Thymus (tissue), 11 donors: ENCODE data around the gene TMCO4. TPM values are rescaled to one million over a fixed set of nuclear protein-coding genes. Genes with fewer than 3 reads are reported as not detected.
A peak's percentile ranks its signal among the peaks of the same experiment; 100 is the strongest.

ENCODE experiments used
- DNase-seq, 9 donors: peaks; one replicate each; pipeline ENCODE4 v3.0.0-alpha.2; 2013; ENCODE audit warnings: low spot score in 9 of 9, low read depth in 6 of 9, missing footprints in 1 of 9
- H3K27ac ChIP-seq, 2 donors: one replicate each; pipeline ENCODE4 v1.5.1; 2013; ENCODE audit warnings: control low read depth in 1 of 2, low read depth in 1 of 2, low read length in 1 of 2, mild to moderate bottlenecking in 1 of 2, moderate library complexity in 1 of 2
- H3K27me3 ChIP-seq, 2 donors: one replicate each; pipeline ENCODE4 v1.5.1; 2013; ENCODE audit warnings: low read length in 1 of 2; ENCODE audit not compliant: control insufficient read depth in 2 of 2, insufficient read depth in 1 of 2
- H3K36me3 ChIP-seq, 2 donors: one replicate each; pipeline ENCODE4 v1.5.1; 2013; ENCODE audit warnings: low read length in 1 of 2, mild to moderate bottlenecking in 1 of 2, moderate library complexity in 1 of 2; ENCODE audit not compliant: control insufficient read depth in 2 of 2, insufficient read depth in 2 of 2
- H3K4me1 ChIP-seq, 2 donors: one replicate each; pipeline ENCODE4 v1.5.1; 2013; ENCODE audit warnings: low read length in 2 of 2; ENCODE audit not compliant: control insufficient read depth in 2 of 2, insufficient read depth in 2 of 2
- H3K4me3 ChIP-seq, 2 donors: one replicate each; pipeline ENCODE4 v1.5.1; 2013; ENCODE audit warnings: low read length in 2 of 2, control low read depth in 1 of 2, mild to moderate bottlenecking in 1 of 2
- H3K9me3 ChIP-seq, 2 donors: one replicate each; pipeline ENCODE4 v1.5.1; 2013; ENCODE audit warnings: low read length in 1 of 2, mild to moderate bottlenecking in 1 of 2; ENCODE audit not compliant: control insufficient read depth in 2 of 2, insufficient read depth in 1 of 2
- WGBS: extraction: QIAGEN DNeasy Blood & Tissue Kit; methylation state at CpG from one replicate; pipeline ENCODE4 v1.1.7; 2013; 5-methylcytosine and 5-hydroxymethylcytosine counted together
- polyA plus RNA-seq: library from polyadenylated mRNA; stranded (reverse); fragments of 200-250 nt; gene quantifications from one replicate; pipeline ENCODE4 v1.2.3, GENCODE V29; 2013
- total RNA-seq: library from RNA; stranded (reverse); fragments of 120-200 nt; gene quantifications from one replicate; pipeline ENCODE4 v1.2.4, GENCODE V29; 2013
- donor health status: healthy.

TMCO4 gene
- total and polyA plus RNA-seq, 2 donors = 6.0 to 11.5 TPM

- Histone ChIP-seq H3K27ac (peak overlapping the region in 1 of 2 donors; percentile 8), H3K27me3 (peaks cover 34 to 53% of the 10 kb centered on the region in 2 donors), H3K4me1 (peaks cover 10% of the 10 kb centered on the region in 2 donors), H3K36me3 (no peaks in the 10 kb centered on the region), H3K9me3 (peaks cover 0 to 1% of the 10 kb centered on the region in 2 donors), H3K4me3 (no peak overlapping the region)
- DNase-seq = no peak
- 93% methylated on average over 14 of the region's 14 CpGs for WGBS
Measured at GRCh38 chr1:19648239-19648638, 151.5 kb downstream of the TMCO4 start.

- peak in 2 of 9 donors; percentile 26 to 39 for DNase-seq
- Histone ChIP-seq H3K4me1 (peaks cover 10 to 11% of the 10 kb centered on the region in 2 donors), H3K9me3 (peaks cover 0 to 1% of the 10 kb centered on the region in 2 donors), H3K4me3 (no peak overlapping the region), H3K27ac (no peak overlapping the region), H3K36me3 (no peaks in the 10 kb centered on the region), H3K27me3 (peaks cover 38 to 59% of the 10 kb centered on the region in 2 donors)
- WGBS = 16% methylated on average over 16 of the region's 16 CpGs
Measured at GRCh38 chr1:19647643-19648042, 152.1 kb downstream of the TMCO4 start.

DNA sequence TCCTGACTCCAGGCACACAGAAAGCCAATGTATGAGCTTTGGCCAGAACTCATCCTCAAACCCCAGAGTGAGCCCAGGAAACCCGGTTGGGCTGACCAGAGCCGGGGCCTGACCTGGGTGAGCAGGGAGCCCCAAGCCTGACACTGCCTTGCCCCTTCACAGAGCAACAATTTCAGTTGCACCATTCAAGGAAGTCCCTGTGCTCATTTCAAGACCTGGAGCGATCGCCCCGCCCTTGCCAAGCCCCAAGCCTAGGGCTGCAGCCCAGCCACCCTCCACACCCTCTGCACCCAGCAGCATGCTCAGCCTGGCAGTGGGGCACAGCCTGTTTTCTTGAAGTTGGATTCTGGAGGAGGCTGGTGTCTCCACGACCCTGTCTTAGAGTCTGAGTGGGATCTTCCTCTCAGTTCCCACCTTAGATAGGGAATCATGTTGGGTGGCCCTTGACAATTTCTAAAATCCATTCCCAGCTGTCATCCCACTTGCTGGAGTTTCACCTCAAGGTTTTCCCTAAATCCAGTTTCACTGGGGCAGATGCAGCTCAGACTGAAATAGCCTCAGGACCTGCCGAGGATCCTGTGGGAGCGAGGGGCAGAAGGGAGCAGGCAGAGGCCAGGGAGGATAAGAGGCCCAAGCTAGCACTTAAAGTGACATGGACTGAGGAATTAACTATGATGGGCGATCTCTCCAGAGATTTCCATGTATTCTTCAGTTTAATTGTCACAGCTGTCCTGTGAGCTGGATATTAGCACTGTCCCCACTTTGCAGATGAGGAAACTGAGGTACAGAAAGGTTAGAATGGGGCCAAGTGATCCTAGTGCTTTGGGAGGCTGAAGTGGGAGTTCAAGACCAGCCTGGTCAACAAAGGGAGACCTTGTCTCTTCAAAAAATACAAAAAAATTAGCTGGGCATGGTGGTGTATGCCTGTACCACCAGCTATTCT is 153.1 kb downstream of the TMCO4 start:
- WGBS = 93% methylated on average over 9 of the region's 9 CpGs
- H3K36me3 ChIP-seq = no peaks in the 10 kb centered on the region
- no peak for DNase-seq
- no peak overlapping the region for H3K27ac ChIP-seq
- H3K4me3 ChIP-seq = no peak overlapping the region
- peaks cover 38 to 68% of the 10 kb centered on the region in 2 donors for H3K27me3 ChIP-seq
- H3K4me1 ChIP-seq = peaks cover 10 to 11% of the 10 kb centered on the region in 2 donors
- peaks cover 0 to 1% of the 10 kb centered on the region in 2 donors for H3K9me3 ChIP-seq

- Histone ChIP-seq H3K4me3 (peak overlapping the region; percentile 17 to 42), H3K27ac (no peak overlapping the region), H3K27me3 (peaks cover 42 to 78% of the 10 kb centered on the region in 2 donors), H3K36me3 (no peaks in the 10 kb centered on the region), H3K9me3 (peaks cover 0 to 1% of the 10 kb centered on the region in 2 donors), H3K4me1 (peaks cover 10 to 11% of the 10 kb centered on the region in 2 donors)
- WGBS = 73% methylated on average over 30 of the region's 30 CpGs
- DNase-seq = no peak
Measured at GRCh38 chr1:19645411-19646251, 154.1 kb downstream of the TMCO4 start.

DNA sequence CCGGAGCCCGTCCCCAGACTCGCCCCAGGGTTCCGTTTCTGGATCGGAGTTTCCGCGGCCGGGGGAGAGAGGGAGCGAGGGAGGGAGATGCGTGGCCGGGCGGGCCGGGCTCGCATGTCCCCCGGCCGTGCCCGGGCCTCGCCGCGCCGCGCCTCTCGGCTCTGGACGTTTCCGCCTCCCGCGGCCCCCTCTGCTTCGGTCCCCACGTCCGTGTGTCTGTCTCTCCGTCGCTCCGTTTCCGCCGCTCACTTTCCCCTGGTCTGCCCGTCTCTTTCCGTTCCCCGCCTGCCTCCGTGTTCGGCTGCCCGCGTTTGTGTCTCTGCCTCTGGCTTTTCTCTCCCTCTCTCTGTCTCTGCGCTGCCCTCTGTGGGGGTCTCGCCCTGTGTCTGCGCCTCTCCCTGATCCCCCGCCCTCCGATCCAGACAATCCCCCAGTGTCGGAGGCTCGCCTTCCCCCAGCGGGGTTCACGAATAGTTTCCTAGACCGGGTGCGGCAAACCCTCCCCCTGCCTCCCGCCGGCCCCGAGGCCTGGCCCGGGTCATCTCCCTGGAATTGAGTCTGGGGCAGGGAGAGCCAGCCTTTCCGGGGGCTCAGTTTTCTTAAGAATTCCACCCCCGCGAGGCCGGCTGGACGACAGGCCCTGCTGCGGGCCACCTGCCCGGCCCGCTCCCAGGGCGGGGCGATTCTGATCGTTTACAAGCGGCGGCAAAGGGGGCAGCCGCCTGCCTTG is 154.9 kb downstream of the TMCO4 start:
- peak overlapping the region; percentile 42 to 62 for H3K4me3 ChIP-seq
- H3K36me3 ChIP-seq = no peaks in the 10 kb centered on the region
- H3K9me3 ChIP-seq = peaks cover 0 to 1% of the 10 kb centered on the region in 2 donors
- peak overlapping the region in 1 of 2 donors; percentile 70 for H3K27ac ChIP-seq
- DNase-seq = peak in 1 of 9 donors; percentile 50
- 9% methylated on average over 71 of the region's 71 CpGs for WGBS
- H3K4me1 ChIP-seq = peaks cover 10 to 11% of the 10 kb centered on the region in 2 donors
- H3K27me3 ChIP-seq = peaks cover 42 to 81% of the 10 kb centered on the region in 2 donors

GRCh38 chr1:19644395-19644680 is 155.4 kb downstream of the TMCO4 start:
- H3K9me3 ChIP-seq = peaks cover 0 to 1% of the 10 kb centered on the region in 2 donors
- peaks cover 42 to 81% of the 10 kb centered on the region in 2 donors for H3K27me3 ChIP-seq
- H3K36me3 ChIP-seq = no peaks in the 10 kb centered on the region
- peak overlapping the region in 1 of 2 donors; percentile 70 for H3K27ac ChIP-seq
- peaks cover 10 to 11% of the 10 kb centered on the region in 2 donors for H3K4me1 ChIP-seq
- no peak for DNase-seq
- H3K4me3 ChIP-seq = peak overlapping the region in 1 of 2 donors; percentile 62
- under 1% methylated on average over 51 of the region's 51 CpGs for WGBS

- H3K9me3 ChIP-seq = peaks cover 0 to under 1% of the 10 kb centered on the region in 2 donors
- no peaks in the 10 kb centered on the region for H3K36me3 ChIP-seq
- H3K4me1 ChIP-seq = peaks cover 10 to 11% of the 10 kb centered on the region in 2 donors
- peak within 1 kb of the TSS; percentile 42 to 62 for H3K4me3 ChIP-seq
- WGBS = 3% methylated on average over 90 of the region's 90 CpGs
- H3K27ac ChIP-seq = peak within 1 kb of the TSS in 1 of 2 donors; percentile 70
- H3K27me3 ChIP-seq = peaks cover 42 to 80% of the 10 kb centered on the region in 2 donors
- DNase-seq = peak in 5 of 9 donors; percentile 30 to 63 (median 48)
Measured at GRCh38 chr1:19643602-19644394, 155.9 kb downstream of the TMCO4 start, which contains the start of gene NBL1. Gene NBL1 (plus strand): TSS chr1:19644311. CDS start chr1:19655031, 10,720 bp downstream.

GRCh38 chr1:19643121-19643520 is 156.6 kb downstream of the TMCO4 start:
- Histone ChIP-seq H3K27ac (no peak overlapping the region), H3K4me3 (no peak overlapping the region), H3K27me3 (peaks cover 42 to 74% of the 10 kb centered on the region in 2 donors), H3K4me1 (peaks cover 10 to 11% of the 10 kb centered on the region in 2 donors), H3K36me3 (no peaks in the 10 kb centered on the region), H3K9me3 (no peaks in the 10 kb centered on the region)
- no peak for DNase-seq
- WGBS = 86% methylated on average over 7 of the region's 7 CpGs
